Measurements from ENCODE around the gene INPP5F. TPM values are rescaled to one million over a fixed set of nuclear protein-coding genes. Genes with fewer than 3 reads are reported as not detected.

The INPP5F gene
- polyA plus RNA-seq, 1 experiment: 4.1 TPM

DNA sequence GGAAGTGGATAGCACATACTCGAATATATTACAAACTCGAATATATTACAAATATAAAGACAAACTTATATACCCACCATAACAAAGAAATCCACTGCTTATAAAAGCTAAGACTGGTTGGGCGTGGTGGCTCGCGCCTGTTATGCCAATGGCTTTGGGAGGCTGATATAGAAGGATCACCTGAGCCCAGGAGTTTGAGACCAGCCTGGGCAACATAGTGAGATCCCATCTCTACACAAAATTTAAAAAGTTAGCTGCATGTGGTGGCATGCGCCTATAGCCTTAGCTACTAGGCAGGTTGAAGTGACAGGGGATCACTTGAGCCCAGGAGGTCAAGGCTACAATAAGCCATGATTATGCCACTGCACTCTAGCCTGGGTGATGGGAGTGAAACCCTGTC is 126.4 kb downstream of the INPP5F start:
- Histone ChIP-seq H3K4me3 (ENCODE audit: low read depth, low read length) (no peak overlapping the region), H3K27me3 (ENCODE audit: control insufficient read depth, insufficient read depth, low read length) (no peaks in the 10 kb centered on the region), H3K36me3 (ENCODE audit: control insufficient read depth, insufficient read depth, low read length) (peaks cover 5% of the 10 kb centered on the region; the same call in 1 of the 2 replicates)
- POLR2A ChIA-PET: no interaction called here
- TF ChIP-seq, protein P1, sequence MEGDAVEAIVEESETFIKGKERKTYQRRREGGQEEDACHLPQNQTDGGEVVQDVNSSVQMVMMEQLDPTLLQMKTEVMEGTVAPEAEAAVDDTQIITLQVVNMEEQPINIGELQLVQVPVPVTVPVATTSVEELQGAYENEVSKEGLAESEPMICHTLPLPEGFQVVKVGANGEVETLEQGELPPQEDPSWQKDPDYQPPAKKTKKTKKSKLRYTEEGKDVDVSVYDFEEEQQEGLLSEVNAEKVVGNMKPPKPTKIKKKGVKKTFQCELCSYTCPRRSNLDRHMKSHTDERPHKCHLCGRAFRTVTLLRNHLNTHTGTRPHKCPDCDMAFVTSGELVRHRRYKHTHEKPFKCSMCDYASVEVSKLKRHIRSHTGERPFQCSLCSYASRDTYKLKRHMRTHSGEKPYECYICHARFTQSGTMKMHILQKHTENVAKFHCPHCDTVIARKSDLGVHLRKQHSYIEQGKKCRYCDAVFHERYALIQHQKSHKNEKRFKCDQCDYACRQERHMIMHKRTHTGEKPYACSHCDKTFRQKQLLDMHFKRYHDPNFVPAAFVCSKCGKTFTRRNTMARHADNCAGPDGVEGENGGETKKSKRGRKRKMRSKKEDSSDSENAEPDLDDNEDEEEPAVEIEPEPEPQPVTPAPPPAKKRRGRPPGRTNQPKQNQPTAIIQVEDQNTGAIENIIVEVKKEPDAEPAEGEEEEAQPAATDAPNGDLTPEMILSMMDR (IDR thresholded peaks at IDR 0.05; ENCODE audit: insufficient read depth, low read depth, low read length): no peak
- CTCF ChIA-PET: interaction anchor here (0.8 to 2.2 kb wide), 4 partner anchors 9 to 101 kb away, joined by 3 to 15 read pairs (median 4); no protein-coding TSS in a partner anchor
- DNase-seq (ENCODE audit: low read depth): no peak

DNA sequence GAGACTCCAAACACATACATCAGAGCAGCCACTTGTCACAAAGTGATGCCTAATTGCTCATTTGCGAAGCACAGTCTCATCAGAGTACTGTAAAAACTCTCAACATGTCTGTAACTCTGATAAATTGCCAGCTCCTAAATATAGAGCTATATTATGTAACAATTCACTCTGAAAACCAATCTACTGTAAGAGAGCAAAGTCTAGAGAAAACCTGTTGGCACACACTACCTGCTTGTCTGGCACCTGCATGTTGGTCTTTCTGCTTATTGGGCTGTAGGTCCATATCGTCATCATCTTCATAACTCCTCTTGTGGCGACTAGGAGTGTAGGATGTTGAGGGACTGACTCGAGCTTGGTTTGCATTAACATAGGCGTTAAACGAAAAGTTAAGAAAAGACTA is 127.0 kb downstream of the INPP5F start:
- Histone ChIP-seq H3K27me3 (ENCODE audit: control insufficient read depth, insufficient read depth, low read length) (no peaks in the 10 kb centered on the region), H3K4me3 (ENCODE audit: low read depth, low read length) (no peak overlapping the region), H3K36me3 (ENCODE audit: control insufficient read depth, insufficient read depth, low read length) (peaks cover 5% of the 10 kb centered on the region; the same call in 1 of the 2 replicates)
- DNase-seq (ENCODE audit: low read depth): no peak
- CTCF ChIA-PET: interaction anchor here (1.3 to 2.2 kb wide), 3 partner anchors 8 to 102 kb away, joined by 4 to 15 read pairs (median 4); no protein-coding TSS in a partner anchor
- POLR2A ChIA-PET: no interaction called here
- TF ChIP-seq, protein P1 (IDR thresholded peaks at IDR 0.05; ENCODE audit: insufficient read depth, low read depth, low read length): no peak

GRCh38 chr10:119853574-119853973 is 127.7 kb downstream of the INPP5F start:
- H3K36me3 ChIP-seq (ENCODE audit: control insufficient read depth, insufficient read depth, low read length): peaks cover 5% of the 10 kb centered on the region; the same call in 1 of the 2 replicates

DNA sequence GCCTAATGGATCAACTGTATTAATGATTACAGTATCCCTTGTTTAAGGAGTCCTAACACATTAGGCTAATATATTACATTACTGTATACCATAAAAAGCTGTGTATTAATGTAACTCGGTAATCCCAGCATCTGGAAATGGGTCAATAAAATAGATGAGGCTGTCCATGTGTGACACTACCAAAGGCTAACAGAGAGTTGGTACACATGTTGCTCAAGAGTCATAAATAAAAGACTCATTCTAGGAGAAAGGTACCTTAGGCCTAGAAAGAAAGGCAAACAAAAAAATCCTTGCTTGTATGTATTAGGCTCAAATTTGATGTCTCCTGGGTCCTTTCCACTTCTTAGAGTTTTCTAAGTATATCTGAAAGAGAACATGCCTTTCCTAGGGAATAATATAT is 132.2 kb downstream of the INPP5F start:
- peaks cover 1% of the 10 kb centered on the region; the same call in 1 of the 2 replicates for H3K36me3 ChIP-seq (ENCODE audit: control insufficient read depth, insufficient read depth, low read length)
- H3K27me3 ChIP-seq (ENCODE audit: control insufficient read depth, insufficient read depth, low read length): no peaks in the 10 kb centered on the region
- DNase-seq (ENCODE audit: low read depth): no peak
- CTCF ChIA-PET: interaction anchor here (0.9 to 11.0 kb wide), 6 partner anchors 9 to 172 kb away, joined by 3 to 186 read pairs (median 7); no protein-coding TSS in a partner anchor
- TF ChIP-seq, protein P1 (IDR thresholded peaks at IDR 0.05; ENCODE audit: insufficient read depth, low read depth, low read length): no peak
- POLR2A ChIA-PET: no interaction called here
- no peak overlapping the region for H3K4me3 ChIP-seq (ENCODE audit: low read depth, low read length)

More at GRCh38 chr10:119853574-119853973, 127.7 kb downstream of the INPP5F start:
- no peak for DNase-seq (ENCODE audit: low read depth)
- Histone ChIP-seq H3K4me3 (ENCODE audit: low read depth, low read length) (no peak overlapping the region), H3K27me3 (ENCODE audit: control insufficient read depth, insufficient read depth, low read length) (no peaks in the 10 kb centered on the region)
- TF ChIP-seq, protein P1 (IDR thresholded peaks at IDR 0.05; ENCODE audit: insufficient read depth, low read depth, low read length): no peak
- ChIA-PET CTCF (interaction anchor here (1.2 to 2.2 kb wide), 2 partner anchors 83 to 103 kb away, joined by 3 to 15 read pairs; no protein-coding TSS in a partner anchor), POLR2A (no interaction called here)

GRCh38 chr10:119859420-119860258 is 133.8 kb downstream of the INPP5F start:
- DNase-seq (ENCODE audit: low read depth): no peak
- no peaks in the 10 kb centered on the region; the same call in 1 of the 2 replicates for H3K36me3 ChIP-seq (ENCODE audit: control insufficient read depth, insufficient read depth, low read length)
- POLR2A ChIA-PET: interaction anchor here (0.8 kb wide), 1 partner anchor 12 kb away, joined by 3 read pairs; no protein-coding TSS in a partner anchor
- H3K4me3 ChIP-seq (ENCODE audit: low read depth, low read length): no peak overlapping the region
- CTCF ChIA-PET: interaction anchor here (0.5 to 11.0 kb wide), 32 partner anchors 8 to 251 kb away, joined by 3 to 186 read pairs (median 3); no protein-coding TSS in a partner anchor
- no peaks in the 10 kb centered on the region for H3K27me3 ChIP-seq (ENCODE audit: control insufficient read depth, insufficient read depth, low read length)
- TF ChIP-seq, protein P1 (IDR thresholded peaks at IDR 0.05; ENCODE audit: insufficient read depth, low read depth, low read length): peak; percentile 47
